Right renal cortex interstitium (tissue), 3 donors: ENCODE results near the gene PRDM13. TPM values are rescaled to one million over a fixed set of nuclear protein-coding genes. Genes with fewer than 3 reads are reported as not detected.
A peak's percentile ranks its signal among the peaks of the same experiment; 100 is the strongest.
"Not testable (repeated sequence)": the region's sequence is repeated elsewhere in the genome, so short reads cannot be mapped to it uniquely, and the experiment has no call there.

Source experiments
- DNase-seq, 3 donors: peaks; one replicate each; pipeline ENCODE4 v3.0.0-alpha.2; 2013; ENCODE audit warnings: low read depth in 3 of 3, low spot score in 2 of 3
- polyA plus RNA-seq, 3 donors: library from polyadenylated mRNA; unstranded; fragments of 120-200 nt; gene quantifications; one replicate each; pipeline ENCODE4 v1.2.1, GENCODE V29; 2013; ENCODE audit not compliant: insufficient read length in 3 of 3

Gene PRDM13
- polyA plus RNA-seq = not detected

DNA sequence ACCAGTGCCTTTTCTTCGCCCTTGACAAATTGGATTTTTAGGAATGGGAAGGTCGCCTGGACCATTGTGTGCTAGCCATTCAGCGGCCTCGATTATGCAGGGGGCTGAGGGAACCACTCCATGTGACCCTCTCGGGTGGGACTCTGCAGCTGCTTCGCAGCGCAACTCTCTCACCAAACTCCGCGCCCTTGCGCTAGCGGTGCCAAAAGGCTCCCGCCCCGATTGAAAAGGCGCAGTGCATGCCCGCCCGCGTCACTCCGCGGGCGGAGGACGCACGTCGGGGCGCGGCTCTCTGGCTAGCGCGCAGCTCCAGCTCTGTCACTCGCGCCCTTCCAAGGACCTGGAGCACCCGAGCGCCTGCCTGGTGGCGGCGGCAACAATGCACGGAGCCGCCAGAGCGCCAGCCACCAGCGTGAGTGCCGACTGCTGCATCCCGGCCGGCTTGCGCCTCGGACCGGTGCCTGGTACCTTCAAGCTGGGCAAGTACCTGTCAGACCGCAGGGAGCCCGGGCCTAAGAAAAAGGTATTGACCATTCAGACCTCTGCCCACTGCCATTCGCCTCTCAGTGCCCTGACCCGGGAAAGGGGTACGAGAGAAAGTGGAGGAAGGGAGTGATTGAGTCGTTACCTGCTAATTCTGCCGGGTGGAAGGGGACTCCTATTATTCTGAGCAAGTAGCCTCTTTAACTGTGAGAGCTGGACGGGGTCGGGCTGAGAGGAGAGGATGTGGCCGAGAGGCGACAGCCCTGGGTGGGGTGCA is at the start of gene PRDM13:
TSS of gene PRDM13 (plus strand) at position 178 of the 760 bp plus-strand sequence. CDS start at position 380, 202 bp downstream.
- DNase-seq = no peak

DNA sequence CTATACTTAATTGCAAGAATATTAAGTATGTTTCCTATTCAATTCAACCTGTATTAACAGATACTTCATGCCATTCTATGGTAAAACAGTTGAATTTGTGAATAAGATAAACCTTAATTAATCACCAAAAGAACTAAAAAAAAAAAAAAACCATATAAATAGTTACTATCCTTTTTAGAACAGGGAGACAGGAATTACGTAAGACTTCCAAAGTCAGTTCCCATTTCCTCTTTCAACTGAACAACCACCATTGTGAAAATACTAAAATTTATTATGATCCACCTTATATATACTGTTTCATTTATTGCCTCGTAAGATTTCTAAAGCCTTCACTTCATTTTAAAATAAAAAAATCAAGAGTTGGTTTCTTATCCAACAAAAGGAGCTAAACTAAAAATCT is 47.6 kb upstream of the PRDM13 start:
- no peak for DNase-seq

DNA sequence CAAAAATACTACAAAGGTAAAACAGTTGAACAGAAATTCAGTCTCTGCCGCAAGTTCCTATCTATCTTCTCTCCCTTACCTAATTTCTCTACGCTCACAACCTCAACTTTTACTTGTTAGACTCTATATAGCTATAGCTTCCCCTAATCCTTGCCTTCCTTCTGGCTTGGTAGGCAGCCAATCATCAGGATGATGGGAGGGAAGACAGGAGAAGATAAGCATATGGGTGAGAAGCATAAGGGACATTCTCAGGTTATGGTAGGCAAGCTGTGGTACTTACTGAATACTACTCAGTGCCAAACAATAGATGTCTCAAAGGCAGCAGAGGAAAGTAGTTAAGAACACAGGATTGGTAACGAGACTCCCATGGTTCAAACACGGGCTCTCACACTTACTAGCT is 46.0 kb upstream of the PRDM13 start:
- no peak for DNase-seq

DNA sequence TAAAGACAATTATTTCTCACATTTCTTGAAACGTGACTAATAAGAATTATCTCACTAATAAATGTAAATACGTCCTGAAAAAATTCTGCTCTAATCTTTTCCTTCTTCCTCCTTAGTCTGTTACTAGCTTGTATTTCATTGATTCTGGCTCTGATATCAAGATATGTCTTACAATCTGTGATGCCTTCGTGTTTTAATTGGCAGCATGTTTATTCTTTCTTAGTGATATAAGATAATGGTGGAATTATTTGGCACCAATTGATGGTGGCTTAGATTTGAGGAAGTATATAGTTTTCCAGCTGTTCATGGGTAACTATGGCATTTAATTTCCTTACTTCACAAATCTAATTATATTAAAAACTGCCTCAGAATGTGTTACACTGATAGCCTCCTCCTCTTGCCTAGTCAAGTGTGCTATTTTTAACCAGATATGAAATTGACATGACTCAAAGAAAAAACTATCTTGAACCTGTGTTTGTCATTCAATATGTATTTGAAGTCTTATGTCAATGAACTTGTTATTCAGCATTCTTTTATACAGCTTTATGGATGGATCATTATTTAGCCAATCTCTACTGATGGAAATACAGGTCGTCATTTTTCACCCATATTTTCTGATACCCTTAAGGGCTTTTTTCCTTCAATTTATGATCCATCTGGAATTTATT is 43.4 kb upstream of the PRDM13 start:
- DNase-seq = no peak

DNA sequence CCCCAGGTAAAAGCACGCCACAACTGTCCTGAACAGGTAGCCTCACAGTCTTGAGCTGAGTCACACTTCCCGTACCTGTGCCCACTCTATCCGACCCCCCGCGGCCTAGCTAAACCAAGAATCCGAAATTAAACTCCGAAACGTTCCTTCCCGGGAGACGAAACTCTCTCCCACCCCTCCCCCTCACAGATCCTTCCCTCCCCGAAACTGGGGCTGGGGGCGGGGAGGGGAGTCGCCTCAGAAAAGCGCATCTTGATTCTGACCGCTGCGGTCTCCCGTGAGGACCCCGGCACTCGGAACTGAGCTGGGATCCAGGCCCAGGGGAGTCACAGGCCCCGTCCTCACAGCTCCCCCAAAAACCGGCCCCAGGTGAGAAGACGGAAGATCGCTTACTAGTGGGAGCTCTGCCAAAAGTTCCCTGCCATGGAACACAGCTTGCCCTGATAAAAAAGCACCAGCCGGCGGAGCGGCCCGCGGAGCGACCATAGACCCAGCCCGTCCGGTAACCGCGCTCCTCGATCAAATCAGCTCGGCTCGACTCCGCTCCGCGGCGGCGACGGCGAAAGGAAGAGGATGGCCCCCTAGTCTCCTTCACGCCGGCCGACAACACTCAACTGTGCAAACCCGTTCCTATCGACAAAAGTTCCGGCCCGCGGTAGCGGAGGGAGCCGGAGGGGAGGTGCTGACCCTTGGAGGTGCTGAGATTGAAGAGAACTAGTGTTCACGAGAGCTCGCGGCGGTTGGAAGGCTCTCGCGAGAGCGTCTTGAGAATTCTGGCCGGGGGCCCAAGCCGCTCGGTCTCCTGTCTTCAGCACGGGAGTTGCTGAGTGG is 38.3 kb upstream of the PRDM13 start, which contains the start of gene CCNC:
TSS of gene CCNC (minus strand) at position 558 of the 831 bp plus-strand sequence. CDS start at position 425, 133 bp downstream.
- peak; percentile 84 to 91 (median 86) for DNase-seq

DNA sequence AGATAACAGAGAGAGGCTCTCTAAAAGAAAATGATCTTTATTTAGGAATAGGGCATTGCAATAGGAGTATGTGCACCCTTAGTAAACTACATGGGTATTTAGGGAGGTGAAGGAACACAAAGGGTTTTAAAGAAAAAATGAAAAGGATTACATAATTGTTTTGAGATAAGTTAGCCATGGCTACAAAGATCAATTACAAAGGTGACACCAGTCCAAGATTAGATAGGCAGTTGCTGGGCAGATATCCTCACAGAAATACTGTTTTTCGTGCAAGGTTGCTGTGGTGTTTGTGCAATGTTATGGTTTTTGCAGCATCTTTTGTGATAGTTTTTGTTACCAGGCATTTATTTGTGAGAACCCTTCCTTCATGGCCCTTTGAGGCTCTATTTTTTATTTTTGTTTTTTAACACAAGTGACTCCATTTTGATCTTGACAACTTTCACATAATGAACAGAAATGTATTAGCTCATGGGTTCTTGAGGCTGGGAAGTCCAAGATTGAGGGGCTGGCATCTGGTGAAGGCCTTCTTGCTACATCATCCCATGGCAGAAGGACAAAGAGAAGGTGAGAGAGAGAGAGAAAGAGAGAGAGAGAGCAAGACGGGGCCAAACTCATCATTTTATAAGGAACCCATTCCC is 32.5 kb upstream of the PRDM13 start:
- no peak for DNase-seq

DNA sequence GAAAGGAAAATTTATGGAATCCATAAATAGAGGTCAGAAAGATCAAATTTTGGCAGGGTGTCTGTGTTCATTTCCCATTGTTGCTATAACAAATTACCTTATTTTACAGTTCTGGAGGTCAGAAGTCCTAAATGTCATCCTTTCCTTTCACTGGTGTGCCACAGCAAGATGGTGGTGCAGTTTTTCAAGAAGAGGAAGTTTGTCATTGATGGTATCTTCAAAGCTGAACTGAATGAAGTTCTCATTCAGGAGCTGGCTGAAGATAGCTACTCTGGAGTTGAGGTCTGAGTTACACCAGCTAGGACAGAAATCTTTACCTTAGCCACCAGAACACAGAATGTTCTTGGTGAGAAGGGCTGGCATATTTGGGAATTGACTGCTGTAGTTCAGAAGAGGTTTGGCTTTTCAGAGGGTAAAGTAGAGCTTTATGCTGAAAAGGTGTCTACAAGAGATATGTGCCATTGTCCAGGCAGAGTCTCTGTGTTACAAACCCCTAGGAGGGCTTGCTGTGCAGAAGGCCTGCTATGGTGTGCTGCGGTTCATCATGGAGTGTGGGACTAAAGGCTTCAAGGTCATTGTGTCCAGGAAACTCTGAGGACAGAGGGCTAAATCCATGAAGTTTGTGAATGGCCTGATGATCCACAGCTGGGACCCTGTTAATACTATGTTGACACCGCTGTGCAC is 30.9 kb upstream of the PRDM13 start:
- DNase-seq = no peak

DNA sequence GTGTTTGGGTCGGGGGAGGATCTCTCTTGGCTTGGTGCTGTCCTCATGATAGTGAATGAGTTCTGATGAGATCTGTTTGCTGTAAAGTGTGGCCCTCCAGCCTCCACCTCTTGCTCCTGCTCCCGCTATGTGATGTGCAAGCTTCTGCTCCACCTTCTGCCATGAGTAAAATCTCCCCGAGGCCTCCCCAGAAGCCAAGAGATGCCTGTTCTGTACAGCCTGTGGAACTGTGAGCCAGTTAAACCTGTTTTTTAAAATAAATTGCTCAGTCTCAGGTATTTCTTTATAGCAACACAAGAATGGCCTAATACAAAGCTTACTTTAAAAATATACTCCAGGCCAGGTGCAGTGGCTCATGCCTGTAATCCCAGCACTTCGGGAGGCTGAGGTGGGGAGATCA is 26.9 kb upstream of the PRDM13 start:
- DNase-seq = no peak

DNA sequence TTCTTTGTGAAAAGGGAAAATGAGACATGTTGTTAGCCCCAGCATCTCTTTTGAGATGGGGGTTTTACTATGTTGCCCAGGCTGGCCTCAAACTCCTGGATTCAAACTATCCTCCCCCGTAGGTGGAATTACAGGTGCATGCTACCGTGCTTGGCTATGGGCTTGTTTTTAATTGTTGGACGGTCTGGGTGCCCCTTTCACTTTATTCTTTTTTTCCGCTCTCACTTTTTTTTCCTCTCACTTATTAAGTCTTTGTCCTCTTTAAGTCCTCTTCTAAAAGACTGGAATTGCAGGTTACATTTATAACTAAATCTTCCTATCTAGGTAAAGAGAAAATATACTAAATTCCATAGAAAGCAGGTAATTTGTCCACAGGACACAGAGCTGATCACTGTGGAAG is 18.8 kb upstream of the PRDM13 start:
- no peak for DNase-seq

DNA sequence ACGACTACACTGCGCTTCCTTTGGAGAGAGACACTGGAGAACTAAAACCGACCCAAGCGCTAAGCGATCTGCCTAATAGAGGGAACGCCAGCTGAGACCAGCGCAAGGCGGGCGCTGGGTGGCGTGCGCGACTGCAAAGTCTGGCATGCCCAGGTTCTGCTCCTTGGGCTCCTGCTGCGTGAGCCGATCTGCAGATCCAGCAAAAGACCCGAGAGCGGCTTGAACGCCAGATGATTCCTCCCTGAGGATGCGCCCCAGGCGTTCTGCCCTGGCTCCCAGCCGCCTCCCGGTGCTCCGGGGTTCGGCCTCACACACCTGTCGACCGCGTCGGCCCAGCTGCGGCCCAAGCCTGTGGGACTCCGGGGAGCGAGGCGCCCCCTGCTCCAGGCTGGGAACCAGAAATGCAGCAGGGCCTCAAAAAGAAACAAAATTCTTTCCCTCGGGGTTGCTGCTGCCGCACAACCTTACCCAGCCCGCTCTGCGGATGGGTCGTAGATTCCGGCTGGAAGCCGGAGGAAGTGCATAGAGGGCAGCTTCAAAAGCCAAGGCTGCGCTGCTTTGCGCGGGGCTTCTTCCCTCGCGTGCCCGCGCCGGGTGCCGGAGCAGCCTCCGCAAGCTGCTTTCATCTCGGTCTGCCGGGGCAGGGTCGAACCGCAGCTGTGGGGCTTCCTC is 17.9 kb upstream of the PRDM13 start:
- DNase-seq = no peak

DNA sequence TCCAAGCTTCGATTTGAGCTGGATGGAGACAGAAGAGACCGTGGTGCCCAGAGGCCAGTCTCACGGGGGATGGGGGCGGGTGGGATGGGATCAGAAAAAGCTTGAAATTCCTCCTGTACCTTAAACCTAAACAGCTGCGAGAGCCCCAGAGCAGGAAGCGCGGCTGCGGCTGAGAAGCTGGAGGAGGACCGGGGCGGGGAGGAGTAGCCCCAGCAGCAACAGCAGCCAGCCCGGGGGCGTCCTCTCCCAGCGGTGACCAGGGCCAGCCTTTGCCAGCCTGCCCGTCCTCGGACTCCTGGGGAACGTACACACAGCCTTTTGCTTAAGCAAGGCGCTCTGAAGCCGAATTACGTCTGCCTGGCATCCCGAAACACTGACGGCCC is 17.4 kb upstream of the PRDM13 start:
- DNase-seq = no peak

DNA sequence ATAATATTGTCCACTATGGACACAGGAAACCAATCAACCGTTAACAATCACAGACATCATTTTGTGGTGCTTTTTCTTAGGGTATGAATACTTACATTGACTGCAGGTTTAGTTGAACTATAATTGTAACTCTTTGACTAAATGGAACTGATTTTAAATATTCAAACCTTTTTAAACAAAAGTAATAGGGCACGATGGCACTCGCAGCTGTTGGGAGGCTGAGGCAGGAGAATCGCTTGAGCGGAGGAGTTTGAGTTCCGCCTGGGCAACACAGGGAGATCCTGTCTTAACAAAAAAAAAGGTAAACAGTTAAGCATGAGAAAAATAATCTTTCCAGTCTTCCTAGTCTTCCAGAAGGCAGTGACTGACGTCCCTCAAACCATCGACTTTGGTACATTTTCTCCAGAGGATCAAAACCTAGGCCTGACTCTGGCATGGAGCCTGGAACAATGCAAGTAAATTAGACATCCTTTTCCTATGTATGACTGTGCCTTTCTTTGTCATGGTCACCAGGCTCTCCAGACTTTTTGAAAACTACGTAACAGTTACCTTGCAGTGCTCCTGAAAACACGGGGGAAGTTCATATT is 16.6 kb upstream of the PRDM13 start:
- DNase-seq = no peak

DNA sequence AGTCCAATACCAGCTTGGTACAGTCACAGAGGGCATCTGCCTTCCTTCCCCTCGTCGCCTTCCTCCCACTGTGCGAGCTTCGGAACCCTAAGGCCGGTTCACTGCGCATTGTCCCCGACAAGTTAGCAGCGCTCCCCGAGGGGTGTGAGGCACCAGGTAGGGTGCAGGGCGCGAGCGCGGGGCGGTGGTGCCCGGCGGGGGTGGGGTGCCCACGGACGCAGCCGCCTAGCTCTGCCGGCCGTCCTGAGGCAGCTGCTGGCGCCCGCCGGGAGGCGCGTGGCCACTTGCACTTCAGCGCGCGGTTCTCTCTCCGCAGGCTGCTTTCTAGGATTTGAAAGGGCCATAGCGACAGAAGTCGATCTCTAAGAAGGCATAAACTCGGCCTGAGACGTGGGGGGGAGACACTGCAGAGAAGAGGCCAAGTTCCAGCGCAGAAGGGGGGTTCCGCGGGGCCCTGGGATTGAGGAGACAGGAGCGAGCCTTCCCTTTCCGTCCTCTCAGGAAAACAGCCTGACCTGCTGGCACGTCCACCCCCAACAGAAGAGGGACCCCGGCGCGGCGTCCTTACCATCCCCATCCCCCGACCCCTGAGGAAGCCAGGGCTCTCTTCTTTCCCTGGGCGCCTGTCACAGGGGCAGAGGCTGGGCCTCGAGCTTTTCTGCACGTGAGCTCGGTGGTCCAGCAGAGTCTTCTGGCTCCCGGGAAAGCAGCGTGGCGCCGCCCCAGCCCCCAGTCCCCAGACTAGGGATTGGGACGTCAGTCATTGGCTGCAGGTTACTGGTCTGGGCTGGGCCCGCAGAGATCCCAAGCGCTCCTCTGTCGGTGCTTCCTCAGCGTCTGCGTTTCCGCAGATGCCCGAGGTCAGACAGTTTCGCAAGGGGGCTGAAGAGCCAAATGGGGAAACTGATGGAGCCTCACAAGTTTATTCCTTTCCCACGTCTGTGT is 15.6 kb upstream of the PRDM13 start:
- DNase-seq = no peak

DNA sequence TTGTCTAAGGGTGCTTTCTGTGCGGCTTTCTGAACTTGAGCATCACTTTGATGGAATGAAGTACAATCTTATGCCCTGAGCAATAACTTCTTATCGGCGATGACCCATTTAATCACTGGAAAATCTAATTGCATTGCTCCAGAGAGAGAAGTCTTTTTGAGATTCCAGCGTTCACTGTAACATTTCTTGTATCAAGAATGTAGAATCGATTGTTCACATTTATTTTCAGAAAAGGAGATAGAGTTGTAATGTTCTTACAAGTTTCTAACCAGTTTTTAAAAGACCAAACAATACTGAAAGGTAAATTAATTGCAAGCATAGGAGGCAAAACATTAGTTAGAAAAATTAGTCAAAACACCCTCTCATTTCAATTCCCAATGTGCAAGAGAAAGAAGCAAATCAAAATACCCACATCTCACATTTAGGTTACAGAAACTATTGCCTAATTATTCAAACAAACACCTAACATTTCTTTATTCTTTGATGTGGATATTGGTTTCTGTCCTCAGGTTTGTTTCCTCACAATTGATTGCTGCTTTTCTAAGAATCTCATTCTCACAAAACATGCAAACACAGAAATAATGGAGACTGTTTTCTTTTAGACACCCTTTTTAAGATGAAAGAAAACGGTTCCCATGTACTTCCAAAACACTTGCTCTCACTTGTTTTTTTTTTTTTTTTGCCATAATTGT is 14.8 kb upstream of the PRDM13 start:
- DNase-seq = no peak

DNA sequence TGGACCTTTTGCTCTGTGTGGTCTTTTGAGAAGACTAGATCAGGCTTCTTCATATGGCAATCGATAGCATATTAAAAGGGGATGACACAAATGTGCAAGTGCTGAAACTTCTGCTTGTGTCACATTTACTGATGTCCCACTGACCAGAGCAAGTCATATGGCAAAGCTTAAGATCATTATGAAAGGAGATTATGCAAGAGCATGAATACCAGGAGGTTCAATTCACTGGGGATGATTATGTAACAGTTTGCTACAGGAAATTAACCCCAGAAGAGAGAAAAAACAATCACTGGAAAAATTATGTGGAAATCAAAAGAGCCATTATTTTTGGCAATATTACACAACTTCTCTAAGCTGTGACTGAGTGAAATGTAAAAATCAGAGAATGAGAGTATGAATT is 13.7 kb upstream of the PRDM13 start:
- no peak for DNase-seq

DNA sequence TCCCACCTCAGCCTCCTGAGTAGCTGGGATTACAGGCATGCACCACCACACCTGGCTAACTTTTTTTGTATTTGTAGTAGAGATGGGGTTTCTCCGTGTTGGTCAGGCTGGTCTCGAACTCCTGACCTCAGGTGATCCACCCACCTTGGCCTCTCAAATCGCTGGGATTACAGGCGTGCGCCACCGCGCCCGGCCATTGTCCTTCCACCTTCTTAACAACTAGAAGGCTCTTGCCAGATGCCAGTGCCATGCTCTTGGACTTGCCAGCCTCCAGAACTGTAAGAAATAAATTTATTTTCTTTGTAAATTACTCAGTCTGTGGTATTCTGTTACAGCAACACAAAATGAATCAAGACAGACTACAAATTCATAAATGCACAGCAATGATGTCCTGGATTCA is 11.9 kb upstream of the PRDM13 start:
- DNase-seq = not testable (repeated sequence)

DNA sequence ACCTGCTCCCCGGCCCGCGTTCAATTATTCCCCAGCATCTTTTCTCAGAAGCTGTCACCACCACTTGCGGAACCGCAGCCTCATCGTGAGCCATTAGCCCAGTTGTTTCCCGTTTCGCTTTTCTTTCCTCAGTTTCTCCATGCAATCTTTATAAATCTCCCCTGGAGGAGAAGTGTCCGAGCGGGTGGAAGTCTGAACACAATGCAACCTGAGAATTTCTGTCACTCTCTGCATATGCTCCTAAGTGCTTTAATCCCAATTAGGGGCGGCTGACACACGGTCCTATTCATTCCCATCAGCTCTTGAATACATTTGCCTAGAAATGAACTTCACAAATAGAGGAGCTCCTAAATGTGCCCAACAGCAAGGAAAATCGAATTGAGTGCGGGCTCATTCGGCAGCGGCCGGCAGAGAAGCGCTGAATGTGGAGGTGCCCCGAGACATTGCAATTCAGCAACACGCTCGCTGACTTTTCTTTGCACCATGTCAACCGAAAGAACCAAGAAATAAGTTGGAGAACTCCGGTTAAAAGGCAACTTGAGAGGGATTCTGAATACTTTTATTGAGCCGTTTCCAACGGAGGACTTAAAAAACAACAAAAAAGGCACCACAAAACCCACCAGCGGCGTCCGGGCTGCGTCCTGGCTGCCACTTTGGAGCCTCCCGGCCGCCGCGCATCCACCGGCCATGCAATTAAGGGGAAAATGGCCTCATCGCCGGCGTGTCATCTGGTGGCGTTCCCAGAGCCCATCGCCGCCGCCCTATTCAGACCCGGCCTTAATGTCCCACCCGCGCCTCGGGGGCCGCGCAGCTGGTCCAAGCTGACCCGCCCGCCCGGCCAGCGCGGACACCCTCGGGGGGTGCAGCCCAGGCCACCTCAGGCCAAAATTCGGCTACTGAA is 3.9 kb upstream of the PRDM13 start:
- no peak for DNase-seq
